Ishikawa (cell line): ENCODE measurements around the gene STX1B.

ENCODE experiments used
- CEBPB ChIP-seq: IDR thresholded peaks from 2 replicates; pipeline ENCODE4 v1.6.1; 2012
- CREB1 ChIP-seq: IDR thresholded peaks from 2 replicates; pipeline ENCODE4 v1.6.1; 2012; ENCODE audit warnings: low read depth
- EGR1 ChIP-seq: IDR thresholded peaks from 2 replicates; pipeline ENCODE4 v1.6.1; 2012
- EP300 ChIP-seq: IDR thresholded peaks from 2 replicates; pipeline ENCODE4 v1.6.1; 2012; ENCODE audit warnings: borderline replicate concordance
- FOXM1 ChIP-seq: IDR thresholded peaks from 2 replicates; pipeline ENCODE4 v1.6.1; 2012; ENCODE audit warnings: low read depth, borderline replicate concordance
- MAX ChIP-seq: IDR thresholded peaks from 2 replicates; pipeline ENCODE4 v1.6.1; 2012
- REST ChIP-seq: IDR thresholded peaks from 2 replicates; pipeline ENCODE4 v1.6.1; 2012; ENCODE audit warnings: low read depth, mild to moderate bottlenecking
- TCF12 ChIP-seq: IDR thresholded peaks from 2 replicates; pipeline ENCODE4 v1.6.1; 2012; ENCODE audit warnings: low read depth
- USF1 ChIP-seq: IDR thresholded peaks from 2 replicates; pipeline ENCODE4 v1.6.1; 2012

- TF ChIP-seq EP300 (no peak), CREB1 (no peak), EGR1 (no peak), MAX (no peak), TCF12 (no peak), USF1 (no peak), FOXM1 (no peak), CEBPB (no peak), REST (no peak)
Measured at GRCh38 chr16:31006086-31006385, 4.4 kb downstream of the STX1B start.
